Measurements from ENCODE around the gene PLEKHA6.
A peak's percentile ranks its signal among the peaks of the same experiment; 100 is the strongest.

Gene PLEKHA6, protein sequence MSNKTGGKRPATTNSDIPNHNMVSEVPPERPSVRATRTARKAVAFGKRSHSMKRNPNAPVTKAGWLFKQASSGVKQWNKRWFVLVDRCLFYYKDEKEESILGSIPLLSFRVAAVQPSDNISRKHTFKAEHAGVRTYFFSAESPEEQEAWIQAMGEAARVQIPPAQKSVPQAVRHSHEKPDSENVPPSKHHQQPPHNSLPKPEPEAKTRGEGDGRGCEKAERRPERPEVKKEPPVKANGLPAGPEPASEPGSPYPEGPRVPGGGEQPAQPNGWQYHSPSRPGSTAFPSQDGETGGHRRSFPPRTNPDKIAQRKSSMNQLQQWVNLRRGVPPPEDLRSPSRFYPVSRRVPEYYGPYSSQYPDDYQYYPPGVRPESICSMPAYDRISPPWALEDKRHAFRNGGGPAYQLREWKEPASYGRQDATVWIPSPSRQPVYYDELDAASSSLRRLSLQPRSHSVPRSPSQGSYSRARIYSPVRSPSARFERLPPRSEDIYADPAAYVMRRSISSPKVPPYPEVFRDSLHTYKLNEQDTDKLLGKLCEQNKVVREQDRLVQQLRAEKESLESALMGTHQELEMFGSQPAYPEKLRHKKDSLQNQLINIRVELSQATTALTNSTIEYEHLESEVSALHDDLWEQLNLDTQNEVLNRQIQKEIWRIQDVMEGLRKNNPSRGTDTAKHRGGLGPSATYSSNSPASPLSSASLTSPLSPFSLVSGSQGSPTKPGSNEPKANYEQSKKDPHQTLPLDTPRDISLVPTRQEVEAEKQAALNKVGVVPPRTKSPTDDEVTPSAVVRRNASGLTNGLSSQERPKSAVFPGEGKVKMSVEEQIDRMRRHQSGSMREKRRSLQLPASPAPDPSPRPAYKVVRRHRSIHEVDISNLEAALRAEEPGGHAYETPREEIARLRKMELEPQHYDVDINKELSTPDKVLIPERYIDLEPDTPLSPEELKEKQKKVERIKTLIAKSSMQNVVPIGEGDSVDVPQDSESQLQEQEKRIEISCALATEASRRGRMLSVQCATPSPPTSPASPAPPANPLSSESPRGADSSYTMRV

DNA sequence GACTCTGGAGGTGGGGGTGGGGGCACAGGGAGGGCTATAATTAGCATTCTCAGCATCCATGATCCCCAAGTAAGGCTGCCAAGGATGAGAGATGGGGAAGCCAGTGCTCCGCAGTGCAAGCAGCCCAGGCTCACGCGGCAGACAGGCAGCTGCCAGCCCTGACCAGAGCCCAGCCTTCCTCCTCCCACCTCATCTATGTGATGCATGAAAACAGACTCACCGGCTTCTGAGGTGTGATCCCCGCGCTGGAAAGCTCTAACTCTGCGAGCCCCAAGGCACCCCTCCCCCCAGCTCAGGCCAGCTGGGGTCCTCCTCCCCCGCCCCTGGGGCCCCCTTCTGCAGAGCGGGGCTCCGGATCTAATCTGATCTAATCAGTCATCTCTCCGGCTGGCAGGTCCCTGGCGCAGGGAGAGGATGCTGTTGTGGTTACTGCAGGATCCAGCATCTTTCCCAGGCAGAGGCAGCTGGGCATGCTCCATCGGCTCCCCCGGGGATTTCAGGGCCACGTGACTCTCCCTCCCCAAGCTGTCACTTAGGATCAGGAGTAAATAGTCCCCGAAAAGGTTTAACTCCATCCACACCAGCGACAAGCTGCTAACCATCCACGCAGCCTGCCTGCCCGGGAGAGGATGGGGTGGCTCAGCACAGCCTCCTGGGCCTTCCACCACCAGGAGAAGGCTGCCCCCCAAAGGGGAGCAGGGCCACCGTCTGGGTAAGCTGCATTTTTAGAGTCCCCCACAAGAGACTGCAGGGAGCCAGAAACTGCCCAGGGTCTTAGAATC, at the start of gene PLEKHA6:
TSS of gene PLEKHA6 (minus strand) at position 456 of the 782 bp plus-strand sequence. CDS start 86,202 bp downstream, outside the sequence.
- H3K9me3 Mint-ChIP-seq = no peaks in the 10 kb centered on the region
- peaks cover 22 to 29% of the 10 kb centered on the region in 2 donors for H3K4me1 Mint-ChIP-seq
- DNase-seq (no peak), ATAC-seq (replicated peaks) (peak in 1 of 2 donors; percentile 15)
- H3K4me3 Mint-ChIP-seq = no peak within 1 kb of the TSS
- peak within 1 kb of the TSS; percentile 9 for H3K27ac Mint-ChIP-seq
- no peaks in the 10 kb centered on the region for H3K36me3 Mint-ChIP-seq
- H3K27me3 Mint-ChIP-seq = peaks cover 22 to 49% of the 10 kb centered on the region in 2 donors

DNA sequence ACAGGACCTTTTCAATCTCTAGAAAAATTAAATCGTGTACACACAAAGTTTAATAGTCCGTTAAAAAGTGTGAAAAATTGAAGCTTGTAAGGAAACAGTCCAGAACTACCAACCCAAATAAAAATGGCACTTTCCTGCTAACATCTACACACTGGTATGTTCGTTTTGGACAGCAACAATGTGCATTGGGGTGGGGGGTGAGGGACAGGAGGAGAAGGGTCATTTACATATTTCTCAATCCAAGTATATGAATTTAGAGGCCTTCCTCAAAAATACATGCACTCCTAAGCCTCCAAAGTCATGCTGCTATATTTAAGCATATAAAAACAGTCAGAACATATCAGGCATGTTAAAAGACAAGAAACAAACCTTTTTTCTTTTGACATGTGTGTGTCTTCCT, 49.4 kb upstream of the PLEKHA6 start:
- ATAC-seq (replicated peaks) (no peak), DNase-seq (no peak)
- no peak overlapping the region for H3K27ac Mint-ChIP-seq
- peak overlapping the region; percentile 95 to 99 for H3K4me3 Mint-ChIP-seq
- no peaks in the 10 kb centered on the region for H3K9me3 Mint-ChIP-seq
- H3K36me3 Mint-ChIP-seq = peaks cover 17 to 41% of the 10 kb centered on the region in 2 donors
- peaks cover 10 to 29% of the 10 kb centered on the region in 2 donors for H3K4me1 Mint-ChIP-seq
- H3K27me3 Mint-ChIP-seq = no peaks in the 10 kb centered on the region

DNA sequence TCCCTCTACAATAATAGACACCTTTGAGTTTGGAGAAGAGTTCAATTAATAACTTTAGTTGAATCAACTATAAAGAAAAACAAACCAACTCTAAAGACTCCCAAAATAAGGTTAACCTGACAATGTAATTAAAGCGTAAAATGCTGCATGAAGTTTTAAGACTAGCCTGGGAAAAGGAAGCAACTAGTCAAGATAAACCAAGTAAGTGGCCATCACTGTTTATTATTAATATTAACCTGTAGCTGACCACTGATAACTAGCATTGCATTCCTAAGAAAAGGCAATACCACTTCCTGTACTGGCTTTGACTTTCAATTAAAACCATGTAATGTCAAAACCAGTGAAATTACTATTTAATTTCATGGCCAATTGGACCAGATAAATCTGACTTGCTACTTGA, 48.9 kb upstream of the PLEKHA6 start:
- no peaks in the 10 kb centered on the region for H3K9me3 Mint-ChIP-seq
- peak overlapping the region; percentile 95 to 99 for H3K4me3 Mint-ChIP-seq
- H3K4me1 Mint-ChIP-seq = peaks cover 9 to 29% of the 10 kb centered on the region in 2 donors
- peaks cover 19 to 40% of the 10 kb centered on the region in 2 donors for H3K36me3 Mint-ChIP-seq
- DNase-seq (no peak), ATAC-seq (replicated peaks) (no peak)
- H3K27ac Mint-ChIP-seq = peak overlapping the region; percentile 42
- no peaks in the 10 kb centered on the region for H3K27me3 Mint-ChIP-seq

DNA sequence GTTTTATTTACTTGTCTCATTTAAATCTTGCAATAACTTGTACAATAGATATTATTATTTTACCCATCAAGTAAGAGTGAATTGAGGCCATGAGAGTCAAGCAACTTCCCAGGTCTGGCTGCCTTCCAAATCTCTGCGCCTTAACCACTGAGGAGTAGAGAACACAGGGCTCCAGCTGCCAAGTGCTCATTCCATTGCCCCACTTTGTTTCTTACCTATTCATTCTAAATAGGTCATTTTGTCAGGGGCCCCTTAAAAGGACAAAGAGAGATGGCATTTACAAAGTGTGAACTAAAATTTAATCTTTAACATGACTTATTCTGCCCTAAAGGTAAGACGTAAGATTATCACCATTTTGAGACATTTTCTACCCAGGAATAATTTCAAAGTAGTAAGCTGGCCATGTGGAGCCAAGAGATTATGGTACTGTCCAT, 48.4 kb upstream of the PLEKHA6 start:
- no peak for DNase-seq
- ATAC-seq (replicated peaks) = no peak
- no peaks in the 10 kb centered on the region for H3K9me3 Mint-ChIP-seq
- H3K4me1 Mint-ChIP-seq = peaks cover 8 to 24% of the 10 kb centered on the region in 2 donors
- peaks cover 19 to 40% of the 10 kb centered on the region in 2 donors for H3K36me3 Mint-ChIP-seq
- peak overlapping the region; percentile 95 to 99 for H3K4me3 Mint-ChIP-seq
- peak overlapping the region; percentile 42 for H3K27ac Mint-ChIP-seq
- no peaks in the 10 kb centered on the region for H3K27me3 Mint-ChIP-seq

DNA sequence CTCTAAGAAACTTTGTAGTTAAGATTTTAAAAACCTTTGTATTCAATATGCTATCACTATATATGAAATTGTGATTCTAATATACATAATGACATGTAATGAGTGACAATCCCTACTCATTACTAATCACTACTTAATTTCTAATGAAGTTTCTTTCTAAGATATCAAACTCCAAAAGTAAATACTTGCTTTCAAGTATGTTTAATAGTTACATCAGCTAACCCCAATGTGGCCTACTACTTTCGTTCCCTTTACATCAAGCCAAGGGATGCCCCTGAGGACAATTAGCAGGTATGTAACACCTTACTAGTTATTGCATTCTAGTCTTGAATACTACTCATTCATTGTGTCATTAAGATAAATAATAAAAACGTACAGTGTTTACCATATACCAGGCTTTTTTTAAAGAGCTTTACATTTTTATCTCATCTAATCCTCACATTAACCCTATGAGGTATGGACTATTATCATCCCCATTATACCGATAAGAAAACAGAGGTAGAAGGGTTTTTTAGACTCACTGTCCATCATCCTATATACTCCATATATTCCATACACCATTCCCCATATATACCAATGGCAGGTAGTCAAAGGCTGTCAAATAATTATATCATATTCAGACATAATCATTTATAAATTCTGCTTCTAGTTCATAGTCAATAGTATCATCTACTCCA, 47.7 kb upstream of the PLEKHA6 start:
- Mint-ChIP-seq H3K9me3 (no peaks in the 10 kb centered on the region), H3K27me3 (no peaks in the 10 kb centered on the region), H3K4me1 (peaks cover 5 to 18% of the 10 kb centered on the region in 2 donors), H3K36me3 (peaks cover 19 to 40% of the 10 kb centered on the region in 2 donors), H3K4me3 (peak overlapping the region; percentile 95 to 99), H3K27ac (peak overlapping the region; percentile 37)
- ATAC-seq (replicated peaks) (no peak), DNase-seq (no peak)

DNA sequence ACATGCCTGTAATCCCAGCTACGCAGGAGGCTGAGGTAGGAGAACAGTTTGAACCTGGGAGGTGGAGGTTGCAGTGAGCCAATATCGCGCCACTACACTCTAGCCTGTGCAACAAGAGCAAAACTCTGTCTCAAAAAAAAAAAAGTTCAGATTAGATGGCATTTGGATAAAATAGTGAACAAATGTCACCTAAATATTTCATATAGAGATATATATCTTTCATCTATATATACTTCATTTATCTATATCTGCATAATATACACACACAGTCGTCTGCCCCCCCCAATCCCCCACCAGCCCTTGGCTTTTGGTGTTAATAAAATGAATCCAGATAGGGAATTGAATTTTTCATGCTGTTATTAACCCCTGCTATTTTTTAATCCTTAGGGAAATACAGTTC, 46.9 kb upstream of the PLEKHA6 start:
- no peak for DNase-seq
- Mint-ChIP-seq H3K4me1 (peaks cover 5 to 17% of the 10 kb centered on the region in 2 donors), H3K4me3 (peak overlapping the region; percentile 54 to 58), H3K27me3 (no peaks in the 10 kb centered on the region), H3K27ac (no peak overlapping the region), H3K36me3 (peaks cover 19 to 40% of the 10 kb centered on the region in 2 donors), H3K9me3 (no peaks in the 10 kb centered on the region)
- no peak for ATAC-seq (replicated peaks)

DNA sequence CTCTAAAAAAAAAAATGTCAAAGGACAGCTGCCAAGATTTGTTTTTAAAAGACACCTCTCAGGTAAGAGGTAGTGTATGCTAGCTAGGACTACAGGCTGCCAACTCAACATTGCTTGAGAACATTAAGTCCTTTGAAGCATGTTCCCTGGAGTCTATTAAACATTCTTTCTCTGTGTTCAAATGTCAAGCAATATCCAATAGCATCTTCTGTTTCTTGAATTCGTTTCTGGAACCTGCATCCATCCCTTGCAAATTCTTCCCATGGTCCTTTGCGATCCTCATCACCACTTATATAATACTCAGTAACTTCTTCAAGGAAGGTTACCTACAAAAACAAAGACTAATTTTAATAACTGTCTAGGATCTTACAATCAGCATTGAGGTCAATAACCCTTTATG, 46.3 kb upstream of the PLEKHA6 start:
- peaks cover 21 to 39% of the 10 kb centered on the region in 2 donors for H3K36me3 Mint-ChIP-seq
- H3K27me3 Mint-ChIP-seq = no peaks in the 10 kb centered on the region
- no peak overlapping the region for H3K27ac Mint-ChIP-seq
- H3K9me3 Mint-ChIP-seq = no peaks in the 10 kb centered on the region
- ATAC-seq (replicated peaks) (no peak), DNase-seq (no peak)
- peak overlapping the region; percentile 41 to 44 for H3K4me3 Mint-ChIP-seq
- H3K4me1 Mint-ChIP-seq = peaks cover 6 to 18% of the 10 kb centered on the region in 2 donors

DNA sequence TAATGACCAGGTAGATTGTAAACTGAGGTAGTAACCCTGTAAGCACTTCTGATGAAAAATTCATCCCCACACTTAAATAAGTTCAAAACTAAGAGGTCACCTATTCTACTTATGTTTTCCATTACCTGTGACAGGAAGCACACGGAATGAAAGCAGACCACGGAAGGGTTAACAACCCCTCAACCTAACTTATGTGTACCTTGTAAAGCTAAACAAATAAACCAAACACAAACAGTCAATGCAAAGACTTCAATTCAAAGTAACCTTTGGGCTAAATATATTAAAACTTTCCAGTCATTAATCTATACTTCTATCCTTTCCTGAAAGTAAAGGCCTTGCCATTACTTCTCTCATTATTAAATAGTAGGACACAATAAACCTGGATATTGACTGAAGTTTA, 44.9 kb upstream of the PLEKHA6 start:
- Mint-ChIP-seq H3K4me1 (peaks cover 6 to 29% of the 10 kb centered on the region in 2 donors), H3K27ac (no peak overlapping the region), H3K4me3 (no peak overlapping the region), H3K9me3 (no peaks in the 10 kb centered on the region), H3K36me3 (peaks cover 19 to 38% of the 10 kb centered on the region in 2 donors), H3K27me3 (no peaks in the 10 kb centered on the region)
- DNase-seq (no peak), ATAC-seq (replicated peaks) (no peak)

DNA sequence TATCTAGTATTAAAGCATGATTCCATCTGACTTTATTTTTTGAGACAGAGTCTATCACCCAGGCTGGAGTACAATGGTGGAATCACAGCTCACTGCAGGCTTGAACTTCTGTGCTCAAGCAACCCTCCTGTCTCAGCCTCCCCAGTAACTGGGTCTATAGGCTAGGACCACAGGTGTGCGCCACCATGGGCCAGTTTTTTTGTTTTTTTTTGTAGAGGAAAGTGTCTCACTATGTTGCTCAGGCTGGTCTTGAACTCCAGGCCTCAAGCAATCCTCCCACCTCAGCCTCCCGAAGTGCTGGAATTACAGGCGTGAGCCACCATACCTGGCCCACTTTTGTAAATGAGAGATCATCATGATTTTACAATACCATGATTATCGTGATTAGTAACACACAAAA, 42.7 kb upstream of the PLEKHA6 start:
- Mint-ChIP-seq H3K27ac (no peak overlapping the region), H3K9me3 (no peaks in the 10 kb centered on the region), H3K4me1 (peaks cover 6 to 41% of the 10 kb centered on the region in 2 donors), H3K4me3 (no peak overlapping the region), H3K36me3 (peaks cover 15 to 29% of the 10 kb centered on the region in 2 donors), H3K27me3 (no peaks in the 10 kb centered on the region)
- DNase-seq = no peak
- ATAC-seq (replicated peaks) = no peak

DNA sequence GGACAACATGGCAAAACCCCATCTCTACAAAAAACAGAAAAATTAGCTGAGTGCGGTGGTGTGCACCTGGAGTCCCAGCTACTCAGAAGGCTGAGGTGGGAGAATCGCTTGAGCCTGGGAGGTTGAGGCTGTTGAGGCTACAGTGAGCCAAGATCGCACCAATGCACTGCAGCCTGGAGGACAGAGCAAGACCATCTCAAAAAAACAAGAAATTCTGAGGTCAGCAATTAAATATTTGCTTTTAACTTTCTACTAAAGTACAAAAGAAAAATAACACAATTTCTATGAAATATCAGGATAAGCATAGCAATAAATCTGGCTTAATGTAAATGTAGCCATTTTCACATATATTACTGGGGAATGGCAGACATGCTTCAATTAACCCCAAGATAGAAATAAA, 42.0 kb upstream of the PLEKHA6 start:
- Mint-ChIP-seq H3K9me3 (no peaks in the 10 kb centered on the region), H3K27me3 (no peaks in the 10 kb centered on the region), H3K4me3 (no peak overlapping the region), H3K36me3 (peaks cover 15 to 29% of the 10 kb centered on the region in 2 donors), H3K4me1 (peaks cover 6 to 41% of the 10 kb centered on the region in 2 donors), H3K27ac (no peak overlapping the region)
- ATAC-seq (replicated peaks) = no peak
- no peak for DNase-seq

DNA sequence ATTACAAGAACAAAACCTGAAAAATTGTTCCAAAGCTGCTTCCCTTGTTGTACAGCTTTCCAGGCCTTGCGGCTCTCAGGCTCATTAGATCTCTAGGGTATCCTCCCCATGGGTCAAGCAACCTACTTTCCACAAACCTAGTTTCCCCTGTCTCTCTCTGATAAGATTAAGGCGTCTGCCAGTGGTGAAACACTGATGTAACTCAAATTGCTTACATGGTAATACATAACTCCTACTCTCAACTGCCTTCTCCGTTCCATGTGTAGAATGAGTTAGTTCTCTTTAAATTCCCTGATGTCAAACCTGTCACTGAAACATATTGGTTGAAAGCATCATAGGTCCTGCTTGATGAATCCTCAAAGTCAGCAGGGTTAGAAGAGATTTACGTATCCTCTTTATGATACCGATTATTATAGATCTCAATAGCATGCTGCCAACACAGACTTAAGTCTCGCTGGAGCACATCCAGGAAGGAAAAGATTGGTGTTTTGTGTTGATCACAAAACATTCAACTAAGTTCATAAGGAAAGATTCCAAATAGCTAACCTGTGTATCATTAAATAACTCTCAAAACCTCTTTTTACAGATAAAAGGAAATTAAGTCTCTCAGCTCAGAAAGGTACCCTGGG, 41.3 kb upstream of the PLEKHA6 start:
- peaks cover 4 to 37% of the 10 kb centered on the region in 2 donors for H3K4me1 Mint-ChIP-seq
- H3K27ac Mint-ChIP-seq = no peak overlapping the region
- no peaks in the 10 kb centered on the region for H3K27me3 Mint-ChIP-seq
- no peak for DNase-seq
- H3K4me3 Mint-ChIP-seq = no peak overlapping the region
- H3K9me3 Mint-ChIP-seq = no peaks in the 10 kb centered on the region
- no peak for ATAC-seq (replicated peaks)
- peaks cover 18 to 31% of the 10 kb centered on the region in 2 donors for H3K36me3 Mint-ChIP-seq

DNA sequence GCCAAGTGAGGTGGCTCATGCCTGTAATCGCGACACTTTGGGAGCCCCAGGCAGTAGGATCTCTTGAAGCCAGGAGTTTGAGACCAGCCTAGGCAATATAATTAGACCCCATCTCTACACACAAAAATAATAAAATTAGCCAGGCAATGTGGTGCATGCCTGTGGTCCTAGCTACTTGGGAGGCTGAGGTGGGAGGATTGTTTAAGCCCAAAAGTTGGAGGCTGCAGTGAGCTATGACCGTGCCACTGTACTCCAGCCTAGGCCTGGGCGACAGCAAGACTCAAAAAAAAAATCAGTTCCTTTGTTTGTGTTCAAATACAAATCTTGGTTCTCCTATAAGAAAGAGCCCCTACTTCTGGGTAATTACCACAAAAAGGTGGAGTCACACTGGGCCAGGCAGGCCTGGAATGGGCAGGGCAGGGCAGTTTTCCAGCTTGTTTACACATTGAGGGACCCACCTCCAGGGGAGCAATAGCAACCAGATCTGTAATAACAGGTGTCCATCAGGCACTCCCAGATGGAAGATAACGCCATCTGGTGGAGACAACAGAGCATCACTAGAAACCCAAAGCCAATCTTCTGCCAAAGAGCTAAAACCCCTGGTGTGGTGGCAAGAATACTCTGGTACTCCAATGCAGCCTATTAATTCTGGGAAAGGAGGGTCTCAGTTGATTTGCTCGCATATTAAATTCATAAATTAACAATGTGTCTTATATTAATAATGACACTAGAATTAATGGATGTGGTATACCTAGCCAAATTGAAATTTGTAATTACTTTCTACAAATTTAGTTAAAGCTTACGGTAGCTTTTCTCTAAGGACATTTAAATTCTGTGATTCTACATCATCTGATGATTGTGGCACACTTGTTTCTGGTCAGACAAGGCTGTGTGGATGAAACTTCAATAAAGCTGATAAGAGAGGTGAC, 38.7 kb upstream of the PLEKHA6 start:
- H3K36me3 Mint-ChIP-seq = peaks cover 20 to 35% of the 10 kb centered on the region in 2 donors
- H3K4me3 Mint-ChIP-seq = no peak overlapping the region
- no peaks in the 10 kb centered on the region for H3K27me3 Mint-ChIP-seq
- H3K27ac Mint-ChIP-seq = peak overlapping the region; percentile 56
- ATAC-seq (replicated peaks) = peak; percentile 97 to 99
- peaks cover 3 to 24% of the 10 kb centered on the region in 2 donors for H3K4me1 Mint-ChIP-seq
- H3K9me3 Mint-ChIP-seq = no peaks in the 10 kb centered on the region
- DNase-seq = peak; percentile 46

Data from stimulated activated naive B cell treated with anti-CD40 and anti-IgM and Interleukin-4, amounts not matched to agents 10 μg/mL and 1 μg/mL and 100 μg/mL, for 72 hours (primary cell).